Prostate gland (tissue), 2 donors: ENCODE results near the gene ACOT2. TPM values are rescaled to one million over a fixed set of nuclear protein-coding genes. Genes with fewer than 3 reads are reported as not detected.

Experiments used
- DNase-seq: peaks from one replicate; pipeline ENCODE4 v3.0.0-alpha.2; 2019; ENCODE audit warnings: low spot score
- H3K27ac ChIP-seq, 2 donors: fragments of 200-600 bp; sonication (generic); 2 replicates each; pipeline ENCODE4 v1.5.1; 2017 to 2019
- H3K27me3 ChIP-seq: fragments of 200-600 bp; sonication (generic); replicated peaks from 2 replicates; pipeline ENCODE4 v1.5.1; 2019; ENCODE audit not compliant: insufficient read depth
- H3K36me3 ChIP-seq, 2 donors: fragments of 200-600 bp; sonication (generic); 1 replicate in 1 of 2; 2 replicates in 1 of 2; pipeline versions ENCODE4 v1.5.1 to v1.8.1; 2017 to 2019
- H3K4me1 ChIP-seq: fragments of 200-600 bp; sonication (generic); replicated peaks from 2 replicates; pipeline ENCODE4 v1.5.1; 2019
- H3K4me3 ChIP-seq, 2 donors: fragments of 200-600 bp; sonication (generic); 2 replicates each; pipeline ENCODE4 v1.5.1; 2017 to 2019
- H3K9me3 ChIP-seq: fragments of 200-600 bp; sonication (generic); 2 replicates; pipeline ENCODE4 v1.5.1; 2017
- POLR2A ChIP-seq: fragments of 450-650 bp; IDR thresholded peaks from one replicate; pipeline ENCODE4 v1.6.1; 2016; ENCODE audit warnings: antibody characterized with exemption, mild to moderate bottlenecking
- POLR2AphosphoS5 ChIP-seq: sonication (generic); formaldehyde crosslinking; IDR thresholded peaks from one replicate; pipeline ENCODE4 v1.6.1; 2017; ENCODE audit warnings: antibody characterized with exemption
- WGBS: methylation state at CpG from one replicate; pipeline ENCODE4 v1.1.5; 2018; 5-methylcytosine and 5-hydroxymethylcytosine counted together
- intact Hi-C: fragments of 100-400 bp; cut with DNase I; formaldehyde crosslinking; loops from one replicate; pipeline ENCODE4 v1.14.2; 2022
- total RNA-seq, 2 donors: library from RNA; depleted of rRNA; stranded (reverse); fragments of >200 nt; gene quantifications; one replicate each; pipeline ENCODE4 v1.1.0, GENCODE V29; 2016
- TF ChIP-seq, protein P1 (sequence below), 4 experiments: fragments of 200-600 bp in 2 of 4; fragments of 450-650 bp in 2 of 4; sonication (generic) in 2 of 4; IDR thresholded peaks; 1 replicate in 3 of 4; 2 replicates in 1 of 4; pipeline ENCODE4 v1.5.1; 2016 to 2019; ENCODE audit warnings: antibody characterized with exemption in 4 of 4, mild to moderate bottlenecking in 2 of 4, moderate library complexity in 2 of 4

ACOT2 gene
- total RNA-seq, 2 donors from 2014 or later, result 37.4 to 39.0 TPM

DNA sequence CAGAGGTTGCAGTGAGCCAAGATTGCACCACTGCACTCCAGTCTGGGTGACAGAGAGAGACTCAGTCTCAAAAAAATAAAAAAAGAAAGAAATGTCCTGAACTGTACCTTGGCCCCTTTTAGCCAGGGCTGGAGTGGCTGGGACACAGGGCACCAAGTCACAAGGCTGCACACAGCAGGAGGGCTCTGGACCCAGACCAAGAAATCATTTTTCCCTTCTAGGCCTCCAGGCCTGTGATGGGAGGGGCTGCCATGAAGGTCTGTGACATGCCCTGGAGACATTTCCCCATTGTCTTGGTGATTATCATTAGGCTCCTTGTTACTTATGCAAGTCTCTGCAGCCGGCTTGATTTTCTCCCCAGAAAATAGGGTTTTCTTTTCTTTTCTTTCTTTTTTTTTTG is 38.2 kb downstream of the ACOT2 start:
- H3K27ac ChIP-seq, result no peak overlapping the region
- no peak overlapping the region for H3K4me3 ChIP-seq
- WGBS, result 84% methylated on average over 1 of the region's 1 CpG
- no peak for DNase-seq
- TF ChIP-seq, protein P1, sequence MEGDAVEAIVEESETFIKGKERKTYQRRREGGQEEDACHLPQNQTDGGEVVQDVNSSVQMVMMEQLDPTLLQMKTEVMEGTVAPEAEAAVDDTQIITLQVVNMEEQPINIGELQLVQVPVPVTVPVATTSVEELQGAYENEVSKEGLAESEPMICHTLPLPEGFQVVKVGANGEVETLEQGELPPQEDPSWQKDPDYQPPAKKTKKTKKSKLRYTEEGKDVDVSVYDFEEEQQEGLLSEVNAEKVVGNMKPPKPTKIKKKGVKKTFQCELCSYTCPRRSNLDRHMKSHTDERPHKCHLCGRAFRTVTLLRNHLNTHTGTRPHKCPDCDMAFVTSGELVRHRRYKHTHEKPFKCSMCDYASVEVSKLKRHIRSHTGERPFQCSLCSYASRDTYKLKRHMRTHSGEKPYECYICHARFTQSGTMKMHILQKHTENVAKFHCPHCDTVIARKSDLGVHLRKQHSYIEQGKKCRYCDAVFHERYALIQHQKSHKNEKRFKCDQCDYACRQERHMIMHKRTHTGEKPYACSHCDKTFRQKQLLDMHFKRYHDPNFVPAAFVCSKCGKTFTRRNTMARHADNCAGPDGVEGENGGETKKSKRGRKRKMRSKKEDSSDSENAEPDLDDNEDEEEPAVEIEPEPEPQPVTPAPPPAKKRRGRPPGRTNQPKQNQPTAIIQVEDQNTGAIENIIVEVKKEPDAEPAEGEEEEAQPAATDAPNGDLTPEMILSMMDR (IDR thresholded peaks at IDR 0.05), result no peak
- TF ChIP-seq POLR2AphosphoS5, result no peak
- no peak for TF ChIP-seq POLR2A
- intact Hi-C loops, result no loop called here
- H3K9me3 ChIP-seq, result no peaks in the 10 kb centered on the region
- H3K36me3 ChIP-seq, result no peaks in the 10 kb centered on the region
- no peaks in the 10 kb centered on the region for H3K4me1 ChIP-seq
- no peaks in the 10 kb centered on the region for H3K27me3 ChIP-seq

DNA sequence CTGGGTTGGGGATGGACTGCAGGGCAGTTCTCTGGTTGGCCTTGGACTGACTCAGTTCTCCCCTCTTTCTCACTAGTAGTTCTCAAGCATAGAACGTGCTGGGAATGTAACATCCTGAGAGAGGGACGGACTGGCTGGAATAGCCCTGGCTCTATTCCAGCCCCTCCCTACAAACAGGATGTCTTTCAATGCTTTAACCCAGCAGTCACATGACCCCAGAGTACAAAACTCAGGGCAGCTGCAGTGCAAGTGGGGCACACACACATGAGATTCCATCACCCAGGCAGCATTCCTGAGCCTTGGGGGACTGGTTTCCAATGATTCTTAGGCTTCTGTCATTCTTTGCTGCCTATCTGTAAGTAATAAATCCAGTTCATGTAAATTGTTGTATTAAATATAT is 41.7 kb downstream of the ACOT2 start:
- intact Hi-C loops, result loop anchor here (5.0 kb wide), 1 partner anchor 43 kb away; the partner anchor contains the start of gene ACOT2
- no peak for TF ChIP-seq POLR2AphosphoS5
- TF ChIP-seq, protein P1 (IDR thresholded peaks at IDR 0.05), result no peak
- TF ChIP-seq POLR2A, result no peak
- H3K27ac ChIP-seq, result no peak overlapping the region
- H3K9me3 ChIP-seq, result no peaks in the 10 kb centered on the region
- WGBS, result 37% methylated on average over 2 of the region's 2 CpGs
- H3K4me1 ChIP-seq, result no peaks in the 10 kb centered on the region
- DNase-seq, result no peak
- H3K27me3 ChIP-seq, result no peaks in the 10 kb centered on the region
- no peaks in the 10 kb centered on the region for H3K36me3 ChIP-seq
- no peak overlapping the region for H3K4me3 ChIP-seq

DNA sequence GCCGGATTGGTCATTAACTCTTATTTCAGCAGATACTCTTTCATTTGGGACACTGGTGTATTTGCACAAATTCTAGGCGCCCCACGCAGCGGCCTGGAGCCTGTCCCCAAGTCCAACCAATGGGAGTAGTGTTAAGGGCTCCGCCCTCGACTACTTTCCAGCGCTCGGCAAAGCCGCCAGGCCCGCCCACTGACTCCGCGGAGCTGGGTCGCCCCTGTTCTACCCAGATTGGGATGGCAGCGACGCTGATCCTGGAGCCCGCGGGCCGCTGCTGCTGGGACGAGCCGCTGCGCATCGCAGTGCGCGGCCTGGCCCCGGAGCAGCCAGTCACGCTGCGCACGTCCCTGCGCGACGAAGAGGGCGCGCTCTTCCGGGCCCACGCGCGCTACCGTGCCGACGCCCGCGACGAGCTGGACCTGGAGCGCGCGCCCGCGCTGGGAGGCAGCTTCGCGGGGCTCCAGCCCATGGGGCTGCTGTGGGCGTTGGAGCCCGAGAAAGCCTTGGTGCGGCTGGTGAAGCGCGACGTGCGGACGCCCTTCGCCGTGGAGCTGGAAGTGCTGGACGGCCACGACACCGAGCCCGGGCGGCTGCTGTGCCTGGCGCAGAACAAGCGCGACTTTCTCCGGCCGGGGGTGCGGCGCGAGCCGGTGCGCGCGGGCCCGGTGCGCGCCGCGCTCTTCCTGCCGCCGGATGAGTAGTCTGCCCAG is 43.5 kb downstream of the ACOT2 start, which contains the start of gene ACOT6:
Gene ACOT6, plus strand, starts transcription at position 179 of the 707 bp plus-strand sequence. Its CDS starts 55 bp downstream, at position 234.
- Histone ChIP-seq H3K27ac (peak within 1 kb of the TSS; percentile 71 to 77), H3K27me3 (no peaks in the 10 kb centered on the region), H3K4me1 (no peaks in the 10 kb centered on the region), H3K4me3 (peak within 1 kb of the TSS; percentile 45 to 46), H3K9me3 (no peaks in the 10 kb centered on the region), H3K36me3 (no peaks in the 10 kb centered on the region)
- intact Hi-C loops, result loop anchor here (5.0 kb wide), 1 partner anchor 45 kb away; the partner anchor contains the start of gene ACOT2
- TF ChIP-seq, protein P1 (IDR thresholded peaks at IDR 0.05), result peak in 1 of 4 experiments; percentile 5
- TF ChIP-seq POLR2AphosphoS5 (peak; percentile 35), POLR2A (peak; percentile 42)
- WGBS, result 2% methylated on average over 63 of the region's 84 CpGs
- DNase-seq, result peak; percentile 54

DNA sequence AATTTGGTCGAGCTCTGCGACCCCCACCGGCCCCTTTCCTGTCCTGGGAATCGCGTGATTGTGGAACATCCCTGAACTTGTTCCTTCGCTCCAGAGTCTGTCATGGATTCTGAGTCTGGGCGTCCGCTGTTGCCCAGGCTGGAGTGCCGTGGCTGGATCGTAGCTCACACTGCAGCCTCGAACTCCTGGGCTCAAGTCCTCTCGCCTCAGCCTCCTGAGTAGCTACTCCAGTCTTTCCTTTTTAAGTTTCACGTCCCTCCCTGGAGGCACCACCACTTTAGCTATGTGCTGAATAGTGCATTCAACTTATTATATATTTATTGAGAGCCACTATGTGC is 44.0 kb downstream of the ACOT2 start:
- TF ChIP-seq POLR2A, result no peak
- no peak for TF ChIP-seq POLR2AphosphoS5
- TF ChIP-seq, protein P1 (IDR thresholded peaks at IDR 0.05), result no peak
- no peaks in the 10 kb centered on the region for H3K27me3 ChIP-seq
- intact Hi-C loops, result loop anchor here (5.0 kb wide), 1 partner anchor 46 kb away; the partner anchor contains the start of gene ACOT2
- H3K36me3 ChIP-seq, result no peaks in the 10 kb centered on the region
- no peaks in the 10 kb centered on the region for H3K9me3 ChIP-seq
- peak overlapping the region; percentile 45 to 46 for H3K4me3 ChIP-seq
- H3K4me1 ChIP-seq, result no peaks in the 10 kb centered on the region
- WGBS, result 3% methylated on average over 9 of the region's 13 CpGs
- peak overlapping the region; percentile 71 to 77 for H3K27ac ChIP-seq
- DNase-seq, result no peak
